Lower leg skin (tissue), 3 donors: Measurements from ENCODE around the gene ZNF782.

ENCODE experiments used
- POLR2A ChIP-seq, 2 donors: fragments of 450-650 bp; IDR thresholded peaks; one replicate each; pipeline ENCODE4 v1.6.1; 2016 to 2017; ENCODE audit warnings: antibody characterized with exemption in 2 of 2, mild to moderate bottlenecking in 1 of 2, moderate library complexity in 1 of 2
- TF ChIP-seq, protein P1 (sequence below), 3 donors: fragments of 450-650 bp; IDR thresholded peaks; one replicate each; pipeline ENCODE4 v1.5.1; 2016; ENCODE audit warnings: antibody characterized with exemption in 3 of 3, mild to moderate bottlenecking in 3 of 3, moderate library complexity in 2 of 3

DNA sequence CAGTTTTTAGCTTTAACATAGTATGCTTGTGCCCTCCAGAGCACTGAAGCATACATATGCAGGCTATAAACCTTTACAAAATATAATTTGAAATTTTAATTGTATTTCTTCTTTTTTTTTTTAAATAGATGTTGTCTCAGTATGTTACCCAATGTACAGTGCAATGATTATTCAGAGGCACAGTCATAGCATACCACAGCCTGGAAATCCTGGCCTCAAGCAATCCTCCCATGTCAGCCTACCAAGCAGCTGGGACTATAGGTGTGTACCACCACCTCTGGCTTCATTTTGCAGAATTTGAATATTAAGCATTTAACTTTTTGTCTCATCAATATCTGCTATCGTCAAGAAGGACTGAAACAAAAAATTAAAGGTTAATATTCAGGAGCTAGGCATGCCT is 16.9 kb upstream of the ZNF782 start:
- TF ChIP-seq, protein P1, sequence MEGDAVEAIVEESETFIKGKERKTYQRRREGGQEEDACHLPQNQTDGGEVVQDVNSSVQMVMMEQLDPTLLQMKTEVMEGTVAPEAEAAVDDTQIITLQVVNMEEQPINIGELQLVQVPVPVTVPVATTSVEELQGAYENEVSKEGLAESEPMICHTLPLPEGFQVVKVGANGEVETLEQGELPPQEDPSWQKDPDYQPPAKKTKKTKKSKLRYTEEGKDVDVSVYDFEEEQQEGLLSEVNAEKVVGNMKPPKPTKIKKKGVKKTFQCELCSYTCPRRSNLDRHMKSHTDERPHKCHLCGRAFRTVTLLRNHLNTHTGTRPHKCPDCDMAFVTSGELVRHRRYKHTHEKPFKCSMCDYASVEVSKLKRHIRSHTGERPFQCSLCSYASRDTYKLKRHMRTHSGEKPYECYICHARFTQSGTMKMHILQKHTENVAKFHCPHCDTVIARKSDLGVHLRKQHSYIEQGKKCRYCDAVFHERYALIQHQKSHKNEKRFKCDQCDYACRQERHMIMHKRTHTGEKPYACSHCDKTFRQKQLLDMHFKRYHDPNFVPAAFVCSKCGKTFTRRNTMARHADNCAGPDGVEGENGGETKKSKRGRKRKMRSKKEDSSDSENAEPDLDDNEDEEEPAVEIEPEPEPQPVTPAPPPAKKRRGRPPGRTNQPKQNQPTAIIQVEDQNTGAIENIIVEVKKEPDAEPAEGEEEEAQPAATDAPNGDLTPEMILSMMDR (IDR thresholded peaks at IDR 0.05): no peak
- no peak for TF ChIP-seq POLR2A (IDR thresholded peaks at IDR 0.05)
